ENCODE measurements around the gene DNAI7. TPM values are rescaled to one million over a fixed set of nuclear protein-coding genes. Genes with fewer than 3 reads are reported as not detected.

DNAI7 gene
- total RNA-seq, 1 donor from 2014 or later = not detected

DNA sequence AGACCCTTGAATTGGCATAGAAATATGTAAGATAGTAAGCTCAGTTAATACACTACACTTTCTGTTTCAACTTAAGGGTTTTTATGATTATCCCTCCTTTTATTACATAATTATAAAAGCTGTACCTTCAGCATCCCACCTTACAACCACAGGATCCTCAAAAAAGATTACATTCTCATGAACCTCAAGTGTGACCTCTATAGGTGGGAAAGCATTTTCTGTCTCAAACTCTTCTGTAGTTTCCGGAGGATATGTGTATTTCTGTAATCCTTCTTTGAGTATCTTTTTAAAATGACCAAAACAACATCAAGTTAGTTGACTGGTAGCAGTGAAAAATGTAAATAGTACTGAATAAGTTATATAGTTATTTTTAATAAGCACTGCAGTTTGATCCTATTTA lies 75.9 kb downstream of the DNAI7 start:
- intact Hi-C loops (cut with micrococcal nuclease) = no loop called here
- no peak for DNase-seq (ENCODE audit: low spot score)
- Mint-ChIP-seq H3K4me1 (ENCODE audit: low read depth) (peaks cover 3% of the 10 kb centered on the region), H3K27ac (no peak overlapping the region), H3K36me3 (ENCODE audit: low read depth) (no peaks in the 10 kb centered on the region), H3K9me3 (no peaks in the 10 kb centered on the region), H3K27me3 (ENCODE audit: low read depth) (peaks cover 6% of the 10 kb centered on the region), H3K4me3 (ENCODE audit: low read depth) (no peak overlapping the region)

DNA sequence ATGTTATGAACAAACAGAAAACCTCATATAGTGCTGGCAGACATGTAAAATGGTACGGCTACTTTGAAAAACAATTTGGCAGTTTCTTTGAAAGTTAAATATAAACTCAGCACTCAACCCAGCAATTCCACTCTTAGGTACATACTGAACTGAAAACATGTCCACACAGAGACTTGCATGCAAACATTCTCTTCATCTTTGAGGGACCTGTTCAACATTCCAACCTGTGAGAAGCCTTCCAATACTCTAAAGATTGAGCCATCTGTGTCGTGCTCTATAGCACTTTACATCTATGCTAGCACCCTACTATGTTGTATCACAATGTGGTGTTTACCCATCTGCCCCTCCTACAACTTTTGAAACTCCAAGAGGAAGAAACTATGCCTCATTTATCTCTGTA lies 79.3 kb downstream of the DNAI7 start:
- H3K4me3 Mint-ChIP-seq (ENCODE audit: low read depth) = no peak overlapping the region
- H3K4me1 Mint-ChIP-seq (ENCODE audit: low read depth) = no peaks in the 10 kb centered on the region
- no peaks in the 10 kb centered on the region for H3K36me3 Mint-ChIP-seq (ENCODE audit: low read depth)
- no peak for DNase-seq (ENCODE audit: low spot score)
- intact Hi-C loops (cut with micrococcal nuclease) = no loop called here
- H3K27ac Mint-ChIP-seq = no peak overlapping the region
- H3K27me3 Mint-ChIP-seq (ENCODE audit: low read depth) = peaks cover 3% of the 10 kb centered on the region
- H3K9me3 Mint-ChIP-seq = no peaks in the 10 kb centered on the region

DNA sequence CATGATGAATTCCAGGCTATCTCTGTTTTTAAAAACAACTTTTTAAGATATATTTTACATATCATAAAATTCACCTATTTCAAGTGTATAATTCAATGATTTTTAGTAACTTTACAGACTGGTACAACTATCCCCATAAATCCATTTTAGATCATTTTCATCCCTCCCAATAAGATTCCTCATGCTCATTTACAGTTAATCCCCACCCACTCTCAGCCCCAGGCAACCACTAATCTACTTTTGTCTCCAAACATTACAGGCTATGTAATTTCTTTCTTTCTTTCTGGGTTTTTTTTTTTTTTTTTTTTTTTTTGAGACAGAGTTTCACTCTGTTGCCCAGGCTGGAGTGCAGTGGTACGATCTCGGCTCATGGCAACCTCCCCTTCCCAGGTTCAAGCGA lies 81.3 kb downstream of the DNAI7 start:
- no peaks in the 10 kb centered on the region for H3K9me3 Mint-ChIP-seq
- intact Hi-C loops (cut with micrococcal nuclease) = no loop called here
- H3K4me1 Mint-ChIP-seq (ENCODE audit: low read depth) = no peaks in the 10 kb centered on the region
- H3K27ac Mint-ChIP-seq = no peak overlapping the region
- no peak overlapping the region for H3K4me3 Mint-ChIP-seq (ENCODE audit: low read depth)
- H3K36me3 Mint-ChIP-seq (ENCODE audit: low read depth) = peaks cover 11% of the 10 kb centered on the region
- no peaks in the 10 kb centered on the region for H3K27me3 Mint-ChIP-seq (ENCODE audit: low read depth)
- DNase-seq (ENCODE audit: low spot score) = no peak

DNA sequence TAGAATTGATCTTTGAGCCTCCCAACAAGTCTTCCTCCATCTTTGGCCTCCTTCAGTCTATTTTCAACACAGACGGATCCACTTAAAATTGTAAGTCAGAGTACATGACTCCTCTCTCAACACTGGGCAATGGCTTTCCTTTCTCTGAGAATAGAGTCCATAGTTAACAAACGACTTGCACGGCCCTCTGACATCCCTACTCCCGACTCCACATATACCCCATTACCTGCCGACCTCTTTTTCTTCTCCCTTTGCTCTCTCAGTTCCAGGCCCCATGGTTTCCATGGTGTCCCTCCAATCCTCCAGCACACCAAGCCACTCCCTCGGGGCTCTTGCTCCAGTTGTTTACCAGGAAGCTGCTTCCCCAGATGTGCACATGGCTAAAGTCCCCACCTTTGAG lies 84.7 kb downstream of the DNAI7 start:
- H3K27me3 Mint-ChIP-seq (ENCODE audit: low read depth) = no peaks in the 10 kb centered on the region
- no peak for DNase-seq (ENCODE audit: low spot score)
- intact Hi-C loops (cut with micrococcal nuclease) = no loop called here
- H3K36me3 Mint-ChIP-seq (ENCODE audit: low read depth) = peaks cover 22% of the 10 kb centered on the region
- H3K4me1 Mint-ChIP-seq (ENCODE audit: low read depth) = peaks cover 5% of the 10 kb centered on the region
- no peaks in the 10 kb centered on the region for H3K9me3 Mint-ChIP-seq
- H3K27ac Mint-ChIP-seq = no peak overlapping the region
- H3K4me3 Mint-ChIP-seq (ENCODE audit: low read depth) = no peak overlapping the region

DNA sequence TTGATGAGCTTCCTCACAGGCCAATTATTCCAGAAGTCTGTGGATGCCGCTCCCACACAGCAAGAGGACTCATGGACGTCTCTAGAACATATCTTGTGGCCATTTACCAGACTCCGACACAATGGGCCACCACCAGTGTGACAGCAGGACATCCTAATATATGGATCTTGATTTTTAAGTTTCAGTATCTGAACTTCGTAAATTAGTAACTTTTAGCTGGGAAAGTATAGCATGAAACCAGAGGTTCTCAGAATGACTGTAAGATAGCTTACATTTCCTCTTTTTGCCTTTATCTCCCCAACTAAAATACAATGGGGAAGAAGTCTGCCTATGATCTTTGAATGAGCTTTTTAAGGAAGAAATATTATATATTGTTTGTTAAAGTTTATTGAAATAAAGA lies 87.0 kb downstream of the DNAI7 start:
- H3K9me3 Mint-ChIP-seq = no peaks in the 10 kb centered on the region
- H3K4me1 Mint-ChIP-seq (ENCODE audit: low read depth) = peaks cover 5% of the 10 kb centered on the region
- H3K27ac Mint-ChIP-seq = no peak overlapping the region
- intact Hi-C loops (cut with micrococcal nuclease) = no loop called here
- peaks cover 28% of the 10 kb centered on the region for H3K36me3 Mint-ChIP-seq (ENCODE audit: low read depth)
- DNase-seq (ENCODE audit: low spot score) = no peak
- no peak overlapping the region for H3K4me3 Mint-ChIP-seq (ENCODE audit: low read depth)
- no peaks in the 10 kb centered on the region for H3K27me3 Mint-ChIP-seq (ENCODE audit: low read depth)

DNA sequence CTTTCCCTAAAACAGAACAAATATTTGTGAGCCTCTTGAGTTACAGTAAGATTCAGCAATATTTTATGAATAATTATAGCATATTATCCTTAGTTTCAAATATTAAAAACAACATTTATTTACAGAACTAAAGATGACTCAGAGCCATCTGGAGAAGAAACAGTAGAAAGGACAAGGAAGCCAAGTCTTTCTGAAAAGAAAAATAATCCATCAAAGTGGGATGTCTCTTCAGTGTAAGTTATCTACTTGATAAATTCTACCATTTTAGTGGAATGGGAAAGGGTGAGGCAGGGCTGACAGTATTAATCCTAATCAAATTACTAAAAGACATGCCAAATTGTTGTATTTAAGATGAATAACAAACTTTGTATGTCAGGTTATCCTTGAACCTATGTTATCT lies 88.1 kb downstream of the DNAI7 start:
- H3K27me3 Mint-ChIP-seq (ENCODE audit: low read depth) = no peaks in the 10 kb centered on the region
- intact Hi-C loops (cut with micrococcal nuclease) = no loop called here
- H3K4me3 Mint-ChIP-seq (ENCODE audit: low read depth) = no peak overlapping the region
- H3K36me3 Mint-ChIP-seq (ENCODE audit: low read depth) = peaks cover 34% of the 10 kb centered on the region
- no peaks in the 10 kb centered on the region for H3K9me3 Mint-ChIP-seq
- no peak overlapping the region for H3K27ac Mint-ChIP-seq
- H3K4me1 Mint-ChIP-seq (ENCODE audit: low read depth) = peaks cover 5% of the 10 kb centered on the region
- DNase-seq (ENCODE audit: low spot score) = no peak

DNA sequence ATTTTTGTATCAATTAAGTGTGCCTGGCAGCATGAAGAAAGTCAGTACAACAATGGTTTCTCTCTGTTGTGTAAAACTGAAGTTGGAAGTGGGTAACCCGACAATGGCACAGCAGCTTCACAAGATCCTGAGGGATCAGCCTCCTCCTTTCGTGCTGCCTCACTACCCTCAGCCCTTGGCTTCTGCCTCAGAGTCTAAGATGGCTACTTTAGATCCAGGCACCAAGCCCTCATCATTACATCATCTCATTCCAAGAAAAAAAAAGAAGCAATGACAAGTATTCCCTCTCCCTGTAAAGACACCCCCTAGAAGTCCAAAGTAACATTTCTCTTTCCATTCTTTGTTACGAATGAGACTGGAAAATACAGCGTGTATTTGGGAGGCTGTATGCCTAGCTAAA lies 92.6 kb downstream of the DNAI7 start:
- Mint-ChIP-seq H3K4me1 (ENCODE audit: low read depth) (no peaks in the 10 kb centered on the region), H3K9me3 (no peaks in the 10 kb centered on the region)

DNA sequence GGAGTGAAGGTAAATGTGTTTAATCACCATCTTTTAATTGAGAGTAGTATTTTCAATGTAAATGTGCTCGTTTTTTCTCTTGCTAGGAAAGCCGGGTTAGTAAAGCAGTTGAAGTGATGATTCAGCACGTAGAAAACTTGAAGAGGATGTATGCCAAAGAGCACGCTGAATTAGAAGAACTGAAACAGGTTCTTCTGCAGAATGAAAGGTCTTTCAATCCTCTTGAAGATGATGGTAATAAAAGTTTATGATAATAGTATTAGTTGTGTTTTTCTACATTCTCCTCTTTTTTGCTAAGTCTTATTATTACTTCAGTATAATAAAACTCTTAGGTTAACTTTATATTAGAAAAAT lies 93.9 kb downstream of the DNAI7 start:
- H3K4me3 Mint-ChIP-seq (ENCODE audit: low read depth) = no peak overlapping the region
- H3K36me3 Mint-ChIP-seq (ENCODE audit: low read depth) = peaks cover 40% of the 10 kb centered on the region
- H3K9me3 Mint-ChIP-seq = no peaks in the 10 kb centered on the region
- H3K27ac Mint-ChIP-seq = no peak overlapping the region
- H3K27me3 Mint-ChIP-seq (ENCODE audit: low read depth) = no peaks in the 10 kb centered on the region
- DNase-seq (ENCODE audit: low spot score) = no peak
- H3K4me1 Mint-ChIP-seq (ENCODE audit: low read depth) = no peaks in the 10 kb centered on the region
- intact Hi-C loops (cut with micrococcal nuclease) = no loop called here

More for the DNA sequence above, 92.6 kb downstream of the DNAI7 start:
- no peaks in the 10 kb centered on the region for H3K27me3 Mint-ChIP-seq (ENCODE audit: low read depth)
- intact Hi-C loops (cut with micrococcal nuclease) = no loop called here
- peaks cover 32% of the 10 kb centered on the region for H3K36me3 Mint-ChIP-seq (ENCODE audit: low read depth)
- no peak overlapping the region for H3K27ac Mint-ChIP-seq
- no peak for DNase-seq (ENCODE audit: low spot score)
- no peak overlapping the region for H3K4me3 Mint-ChIP-seq (ENCODE audit: low read depth)

DNA sequence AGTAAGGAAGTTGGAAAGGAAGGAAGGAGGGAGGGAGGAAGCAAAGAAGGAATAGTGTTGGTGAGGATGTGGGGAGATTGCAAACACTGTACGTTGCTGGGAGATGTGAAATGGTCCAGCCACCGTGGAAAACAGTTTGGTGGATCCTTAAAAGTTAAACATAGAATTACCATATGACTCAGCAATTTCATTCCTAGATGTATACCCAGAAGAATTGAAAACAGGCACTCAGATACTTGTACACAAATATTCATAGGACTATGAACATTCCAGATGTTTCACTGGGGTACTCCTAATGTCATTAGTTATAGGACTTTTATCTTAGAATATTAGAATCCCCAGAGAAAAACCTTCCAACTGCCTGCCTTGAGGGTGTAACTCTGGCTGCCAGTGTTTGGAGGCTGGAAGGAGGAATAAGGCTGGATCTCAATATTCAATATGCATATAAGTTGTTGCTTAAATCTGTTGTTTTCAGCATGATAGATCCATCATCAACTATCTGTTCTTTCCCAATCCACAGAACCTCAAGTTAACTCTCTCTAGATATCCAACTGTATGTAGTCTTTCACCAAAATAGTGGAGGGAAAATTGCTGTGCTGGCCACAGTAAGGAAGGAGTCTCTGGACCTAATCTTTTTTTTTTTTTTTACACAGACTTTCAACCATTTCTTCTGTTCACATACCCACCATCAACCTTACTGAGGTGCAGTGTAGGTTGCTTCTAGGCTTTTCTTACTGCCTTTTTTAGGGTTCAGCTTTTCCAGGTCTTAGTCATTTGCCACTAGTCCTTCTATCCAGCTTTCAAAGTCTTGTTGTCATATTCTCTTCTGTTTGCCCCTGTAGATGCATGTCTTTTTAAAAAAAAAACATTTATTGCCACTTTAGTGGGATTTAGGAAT lies 94.5 kb downstream of the DNAI7 start:
- no peak overlapping the region for H3K4me3 Mint-ChIP-seq (ENCODE audit: low read depth)
- peaks cover 46% of the 10 kb centered on the region for H3K36me3 Mint-ChIP-seq (ENCODE audit: low read depth)
- no peak overlapping the region for H3K27ac Mint-ChIP-seq
- H3K4me1 Mint-ChIP-seq (ENCODE audit: low read depth) = no peaks in the 10 kb centered on the region
- DNase-seq (ENCODE audit: low spot score) = no peak
- no peaks in the 10 kb centered on the region for H3K27me3 Mint-ChIP-seq (ENCODE audit: low read depth)
- intact Hi-C loops (cut with micrococcal nuclease) = no loop called here
- no peaks in the 10 kb centered on the region for H3K9me3 Mint-ChIP-seq

DNA sequence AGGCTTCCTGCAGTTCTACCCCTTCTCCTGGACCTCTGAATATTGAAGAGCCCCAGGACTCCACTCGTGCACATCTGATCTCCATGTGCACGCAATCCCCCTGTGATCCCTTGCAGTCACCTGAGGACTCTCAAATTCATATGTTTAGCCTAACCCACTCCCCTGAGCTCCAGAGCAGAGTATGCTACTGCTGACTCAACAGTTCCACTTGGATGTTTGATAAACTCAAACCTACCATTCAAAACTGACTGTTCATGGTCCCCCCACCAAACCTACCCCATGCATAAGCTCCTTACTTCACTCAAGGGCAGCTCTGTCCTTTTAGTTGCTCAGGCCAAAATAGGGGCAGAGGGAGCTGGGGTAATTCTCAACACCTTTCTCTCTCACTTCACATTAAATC lies 96.0 kb downstream of the DNAI7 start:
- no peak overlapping the region for H3K27ac Mint-ChIP-seq
- H3K4me1 Mint-ChIP-seq (ENCODE audit: low read depth) = no peaks in the 10 kb centered on the region
- peaks cover 55% of the 10 kb centered on the region for H3K36me3 Mint-ChIP-seq (ENCODE audit: low read depth)

DNA sequence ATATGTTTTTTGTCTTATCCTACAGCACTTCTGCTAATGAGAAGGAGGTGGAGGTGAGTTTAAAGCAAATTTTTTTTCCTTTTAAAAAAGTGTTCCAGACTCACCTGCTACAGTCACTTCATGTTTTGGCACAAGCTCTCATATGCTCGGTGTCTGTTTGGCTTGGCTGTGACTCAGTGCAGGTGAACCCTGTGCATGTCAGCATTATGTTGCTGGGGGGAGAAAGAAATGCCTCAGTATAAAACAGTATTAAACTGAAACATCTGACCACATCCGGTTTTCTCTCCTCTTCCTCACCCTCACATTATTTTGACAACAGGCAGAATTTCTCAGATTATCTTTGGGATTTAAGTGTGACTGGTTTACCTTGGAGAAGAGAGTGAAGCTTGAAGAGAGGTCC lies 105.2 kb downstream of the DNAI7 start:
- Mint-ChIP-seq H3K4me3 (ENCODE audit: low read depth) (no peak overlapping the region), H3K27me3 (ENCODE audit: low read depth) (no peaks in the 10 kb centered on the region), H3K27ac (no peak overlapping the region), H3K9me3 (peaks cover 4% of the 10 kb centered on the region), H3K4me1 (ENCODE audit: low read depth) (peaks cover 13% of the 10 kb centered on the region), H3K36me3 (ENCODE audit: low read depth) (peaks cover 73% of the 10 kb centered on the region)
- intact Hi-C loops (cut with micrococcal nuclease) = loop anchor here (5.0 kb wide), 1 partner anchor 37 kb away; a partner anchor contains a TSS
- DNase-seq (ENCODE audit: low spot score) = no peak

More for the DNA sequence above, 96.0 kb downstream of the DNAI7 start:
- intact Hi-C loops (cut with micrococcal nuclease) = no loop called here
- Mint-ChIP-seq H3K27me3 (ENCODE audit: low read depth) (no peaks in the 10 kb centered on the region), H3K4me3 (ENCODE audit: low read depth) (no peak overlapping the region), H3K9me3 (peaks cover 9% of the 10 kb centered on the region)
- DNase-seq (ENCODE audit: low spot score) = no peak

DNA sequence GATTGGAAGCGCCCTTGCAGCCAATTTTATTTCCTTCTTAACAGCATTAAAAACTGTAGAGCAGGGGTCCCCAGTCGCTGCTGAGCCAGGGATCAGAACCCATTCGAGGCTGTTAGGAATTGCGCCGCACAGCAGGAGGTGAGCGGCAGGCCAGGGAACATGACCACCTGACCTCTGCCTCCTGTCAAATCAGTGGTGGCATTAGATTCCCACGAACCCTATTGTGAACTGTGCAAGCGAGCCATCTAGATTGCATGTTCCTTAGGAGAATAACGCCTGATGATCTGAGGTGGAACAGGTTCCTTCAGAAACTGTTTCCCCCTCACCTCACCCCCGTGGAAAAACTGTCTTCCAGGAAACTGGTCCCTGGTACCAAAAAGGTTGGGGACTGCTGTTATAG lies 107.4 kb downstream of the DNAI7 start:
- peaks cover 13% of the 10 kb centered on the region for H3K4me1 Mint-ChIP-seq (ENCODE audit: low read depth)
- H3K9me3 Mint-ChIP-seq = no peaks in the 10 kb centered on the region
- peaks cover 64% of the 10 kb centered on the region for H3K36me3 Mint-ChIP-seq (ENCODE audit: low read depth)
- no peak overlapping the region for H3K27ac Mint-ChIP-seq
- intact Hi-C loops (cut with micrococcal nuclease) = loop anchor here (5.0 kb wide), 1 partner anchor 35 kb away; a partner anchor contains a TSS
- no peak for DNase-seq (ENCODE audit: low spot score)
- H3K27me3 Mint-ChIP-seq (ENCODE audit: low read depth) = no peaks in the 10 kb centered on the region
- H3K4me3 Mint-ChIP-seq (ENCODE audit: low read depth) = no peak overlapping the region

DNA sequence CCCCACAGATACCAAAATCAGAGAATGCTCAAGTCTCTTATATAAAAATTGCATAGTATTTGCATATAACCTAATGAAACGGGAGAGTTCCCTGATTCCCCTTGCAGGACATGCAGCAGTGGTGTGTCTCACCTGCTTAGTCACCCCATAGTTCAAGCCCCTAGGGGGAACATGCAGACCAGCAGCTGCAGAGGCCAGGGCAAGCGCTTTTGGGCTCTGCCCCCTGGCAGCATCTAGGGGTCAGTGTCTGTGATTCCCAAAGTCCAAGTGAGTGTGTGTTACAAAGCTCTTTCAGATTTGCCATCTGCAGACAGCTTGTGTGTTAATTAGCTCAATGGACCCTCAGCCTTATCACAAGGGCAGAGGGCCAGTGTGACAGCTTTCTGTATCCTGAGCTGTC lies 110.1 kb downstream of the DNAI7 start:
- H3K4me3 Mint-ChIP-seq (ENCODE audit: low read depth) = no peak overlapping the region
- peaks cover 9% of the 10 kb centered on the region for H3K4me1 Mint-ChIP-seq (ENCODE audit: low read depth)
- no peak overlapping the region for H3K27ac Mint-ChIP-seq
- H3K36me3 Mint-ChIP-seq (ENCODE audit: low read depth) = peaks cover 58% of the 10 kb centered on the region
- intact Hi-C loops (cut with micrococcal nuclease) = loop anchor here (5.0 kb wide), 1 partner anchor 33 kb away; a partner anchor contains a TSS
- no peak for DNase-seq (ENCODE audit: low spot score)
- H3K9me3 Mint-ChIP-seq = no peaks in the 10 kb centered on the region
- no peaks in the 10 kb centered on the region for H3K27me3 Mint-ChIP-seq (ENCODE audit: low read depth)
